GM10266 (cell line): ENCODE results near the gene NME3.

Experiments
- DNase-seq: peaks from one replicate; pipeline ENCODE4 v3.0.0; 2012; ENCODE audit errors: extremely low spot score
- TF ChIP-seq, protein P1 (sequence below): IDR thresholded peaks from 2 replicates; pipeline ENCODE4 v1.5.1; 2012; ENCODE audit warnings: mild to moderate bottlenecking, low read depth; ENCODE audit not compliant: control insufficient read depth, insufficient read depth; ENCODE audit errors: missing control alignments

The NME3 gene

DNA sequence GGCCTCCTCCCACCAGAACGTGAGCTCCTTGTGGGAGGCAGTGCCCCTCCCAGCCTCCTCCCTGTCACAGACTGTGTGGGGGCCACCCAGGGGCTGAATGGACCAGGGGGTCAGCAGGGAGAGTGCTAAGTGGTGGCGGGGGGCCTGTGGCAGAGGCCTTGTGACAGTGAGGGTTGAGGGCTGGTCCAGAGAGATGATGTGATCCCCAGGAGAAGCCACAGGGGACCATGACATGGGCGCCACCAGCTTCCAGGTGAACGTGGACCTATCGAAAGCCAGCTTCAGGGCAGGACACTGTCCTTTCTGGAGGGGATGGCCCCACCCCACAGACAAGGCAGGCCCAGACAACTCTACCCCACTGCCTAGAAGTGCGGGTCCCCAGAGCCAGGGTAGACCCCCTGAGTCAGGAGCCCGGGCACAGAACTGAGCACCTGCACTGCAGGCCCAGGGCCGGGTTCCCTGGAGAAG lies 7.9 kb upstream of the NME3 start:
- DNase-seq, result no peak
- TF ChIP-seq, protein P1, sequence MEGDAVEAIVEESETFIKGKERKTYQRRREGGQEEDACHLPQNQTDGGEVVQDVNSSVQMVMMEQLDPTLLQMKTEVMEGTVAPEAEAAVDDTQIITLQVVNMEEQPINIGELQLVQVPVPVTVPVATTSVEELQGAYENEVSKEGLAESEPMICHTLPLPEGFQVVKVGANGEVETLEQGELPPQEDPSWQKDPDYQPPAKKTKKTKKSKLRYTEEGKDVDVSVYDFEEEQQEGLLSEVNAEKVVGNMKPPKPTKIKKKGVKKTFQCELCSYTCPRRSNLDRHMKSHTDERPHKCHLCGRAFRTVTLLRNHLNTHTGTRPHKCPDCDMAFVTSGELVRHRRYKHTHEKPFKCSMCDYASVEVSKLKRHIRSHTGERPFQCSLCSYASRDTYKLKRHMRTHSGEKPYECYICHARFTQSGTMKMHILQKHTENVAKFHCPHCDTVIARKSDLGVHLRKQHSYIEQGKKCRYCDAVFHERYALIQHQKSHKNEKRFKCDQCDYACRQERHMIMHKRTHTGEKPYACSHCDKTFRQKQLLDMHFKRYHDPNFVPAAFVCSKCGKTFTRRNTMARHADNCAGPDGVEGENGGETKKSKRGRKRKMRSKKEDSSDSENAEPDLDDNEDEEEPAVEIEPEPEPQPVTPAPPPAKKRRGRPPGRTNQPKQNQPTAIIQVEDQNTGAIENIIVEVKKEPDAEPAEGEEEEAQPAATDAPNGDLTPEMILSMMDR, result no peak

DNA sequence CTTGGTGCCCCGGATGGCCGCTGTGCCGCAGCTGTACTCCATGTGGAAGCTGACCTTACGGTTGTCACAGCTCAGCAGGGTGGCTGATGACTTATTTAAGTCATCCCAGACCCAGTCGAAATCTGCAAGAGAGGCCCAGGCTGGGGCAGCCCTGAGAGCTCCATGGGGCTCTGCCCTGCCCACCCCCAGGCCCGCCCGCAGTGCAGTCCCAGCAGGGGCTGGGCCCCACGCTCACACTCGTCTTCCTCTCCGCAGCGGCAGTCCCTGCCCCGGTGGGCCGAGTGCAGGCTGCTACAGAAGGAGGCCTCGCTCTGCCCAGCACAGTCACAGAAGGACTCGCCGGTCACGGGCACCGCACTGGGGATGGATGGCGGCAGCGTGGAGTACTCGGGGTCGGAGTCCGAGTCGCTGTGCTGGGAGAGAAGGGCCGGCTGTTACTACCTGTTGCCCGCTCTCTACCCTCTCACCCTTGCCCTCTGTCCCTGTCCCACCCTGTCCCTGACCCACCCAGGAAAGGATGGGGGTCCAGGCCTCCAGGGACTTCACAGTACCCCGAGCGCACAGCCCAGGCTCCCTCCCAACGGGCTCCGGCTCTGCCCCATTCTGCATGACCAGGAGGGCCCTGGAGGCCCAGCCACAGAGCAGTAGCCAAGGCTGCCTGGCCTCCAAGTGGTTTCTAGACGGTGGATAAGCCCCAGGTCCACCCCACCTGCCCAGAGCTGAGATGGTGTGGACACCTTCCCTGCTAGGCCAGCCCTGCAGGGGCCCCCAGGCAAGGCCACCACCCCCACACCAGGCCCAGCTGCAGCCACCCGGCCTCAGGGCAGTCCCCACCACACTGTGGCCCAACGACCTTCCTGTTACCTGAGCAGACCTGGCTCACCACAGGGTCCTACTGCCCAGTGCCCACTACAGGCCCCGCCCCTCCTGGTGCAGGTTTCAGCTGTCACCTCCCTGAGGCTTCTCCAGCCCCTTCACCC lies 7.1 kb upstream of the NME3 start:
- TF ChIP-seq, protein P1, result no peak

DNA sequence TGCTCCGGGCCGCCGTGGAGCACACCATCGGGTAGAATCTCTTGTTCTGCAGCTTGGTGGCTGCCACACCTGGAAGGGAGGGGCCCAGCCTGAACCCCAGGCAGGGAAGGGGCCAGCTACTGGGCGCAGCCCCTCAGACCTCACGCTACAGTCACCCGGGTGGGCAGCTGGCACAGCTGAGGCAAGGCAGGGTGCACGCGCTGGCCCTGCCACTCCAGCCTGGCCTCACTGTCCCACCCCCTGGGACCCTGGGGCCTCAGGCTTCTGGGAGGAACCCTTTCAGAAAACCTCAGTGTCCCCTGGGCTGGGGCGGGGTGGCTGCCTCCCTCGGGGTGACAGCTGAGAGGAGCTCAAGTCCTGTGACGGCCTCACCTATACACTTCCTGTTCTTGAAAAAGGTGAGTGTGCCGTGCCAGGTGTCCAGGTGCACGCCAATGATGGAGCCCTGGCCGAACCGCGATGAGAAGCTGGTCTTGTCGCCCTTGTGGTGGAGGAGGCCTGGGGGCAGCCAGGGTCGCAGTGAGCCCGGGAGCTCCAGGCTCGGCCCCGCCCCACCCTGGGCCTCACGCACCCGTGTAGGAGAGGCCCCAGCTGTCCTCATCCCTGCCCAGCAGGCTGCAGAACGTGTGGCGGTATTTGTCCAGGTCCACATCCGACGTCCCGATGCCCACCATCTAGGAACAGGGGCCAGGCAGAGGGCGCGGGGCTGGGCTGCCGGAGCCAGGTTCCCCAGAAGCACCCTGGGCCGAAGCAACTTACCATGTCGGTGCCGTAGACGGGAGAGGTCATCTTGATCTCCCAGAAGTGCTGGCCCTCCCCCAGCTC lies 6.2 kb upstream of the NME3 start:
- DNase-seq, result no peak
- TF ChIP-seq, protein P1, result no peak

More for the DNA sequence above, 7.1 kb upstream of the NME3 start:
- no peak for DNase-seq

DNA sequence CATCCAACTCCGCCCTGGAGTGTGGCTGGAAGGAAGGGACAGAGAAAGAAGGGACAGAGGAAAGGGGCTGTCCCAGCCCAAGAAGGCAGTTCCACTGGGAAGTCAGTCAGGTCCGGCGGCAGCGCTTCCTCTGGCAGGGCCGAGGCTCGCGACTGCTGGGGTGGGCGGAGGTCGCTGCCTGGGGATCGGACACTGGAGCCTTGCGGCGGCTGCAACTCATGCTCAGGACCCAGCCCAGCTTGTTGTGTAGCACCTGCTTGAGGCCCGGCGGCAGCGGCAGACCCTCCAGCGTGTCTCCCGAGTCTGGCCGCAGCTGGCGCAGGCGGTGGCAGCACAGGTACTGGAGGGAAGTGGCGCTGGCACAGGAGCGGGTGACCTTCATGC lies 5.6 kb upstream of the NME3 start:
- no peak for DNase-seq
- TF ChIP-seq, protein P1, result no peak

DNA sequence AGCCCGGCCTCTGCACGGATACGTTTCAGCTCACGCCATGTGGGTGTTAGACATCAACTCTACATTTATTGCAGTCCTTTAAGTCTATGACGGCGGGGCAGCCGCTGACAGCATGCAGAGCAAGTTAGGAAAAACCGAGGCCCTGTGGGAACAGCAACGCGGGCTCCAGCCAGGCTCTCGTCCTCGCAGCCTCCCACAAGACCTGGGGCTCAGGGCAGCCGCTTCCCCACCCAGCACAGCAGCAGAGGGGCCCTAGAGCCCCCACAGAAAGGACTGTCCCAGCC lies 5.3 kb upstream of the NME3 start:
- TF ChIP-seq, protein P1, result no peak

DNA sequence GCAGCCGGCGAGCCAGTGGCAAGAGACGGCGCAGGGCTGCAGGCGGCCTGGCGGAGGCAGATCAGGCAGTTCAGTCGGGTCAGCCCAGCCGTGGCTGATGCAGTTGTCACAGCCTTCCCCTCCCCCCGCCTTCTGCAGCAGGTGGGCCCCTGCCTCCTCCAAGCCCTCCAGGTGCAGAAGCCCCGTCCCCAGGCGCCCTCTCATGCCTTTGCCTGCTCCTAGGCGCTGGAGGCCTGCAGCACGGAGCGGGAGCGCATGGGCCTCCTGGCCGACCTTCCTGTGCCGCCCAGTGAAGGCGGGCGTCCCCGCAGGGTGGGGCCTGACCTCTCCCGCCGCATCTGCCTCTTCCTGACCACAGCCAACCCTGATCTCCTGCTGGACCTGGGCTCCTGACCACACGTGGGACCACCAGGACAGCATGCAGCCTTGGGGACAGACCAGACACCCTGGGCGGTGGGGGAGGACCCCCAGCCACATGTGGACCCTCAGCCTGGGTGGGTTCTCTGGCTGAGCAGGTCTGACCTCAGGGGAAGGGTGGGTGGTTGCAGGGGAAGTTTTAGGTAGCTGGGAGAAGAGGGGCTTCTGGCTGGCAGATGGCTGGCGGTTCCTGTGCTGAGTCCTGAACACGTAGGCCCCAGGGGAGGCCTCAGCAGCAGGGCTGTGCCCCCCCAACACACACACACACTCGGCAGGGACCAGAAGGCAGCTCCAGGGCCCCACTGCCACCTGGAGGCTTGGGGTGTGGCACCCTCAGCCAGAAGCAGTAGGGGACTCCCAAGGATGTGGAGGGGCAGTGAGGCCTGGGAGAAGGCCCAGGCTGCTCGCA lies 4.7 kb upstream of the NME3 start:
- no peak for DNase-seq
- TF ChIP-seq, protein P1, result no peak

More for the DNA sequence above, 5.3 kb upstream of the NME3 start:
- DNase-seq, result no peak
